Right forelimb (tissue), 1 donor: Measurements from ENCODE around the gene PPP1R15B.

ENCODE experiments used
- DNase-seq: peaks from one replicate; pipeline ENCODE4 v3.0.0-alpha.2; 2018

PPP1R15B gene

DNA sequence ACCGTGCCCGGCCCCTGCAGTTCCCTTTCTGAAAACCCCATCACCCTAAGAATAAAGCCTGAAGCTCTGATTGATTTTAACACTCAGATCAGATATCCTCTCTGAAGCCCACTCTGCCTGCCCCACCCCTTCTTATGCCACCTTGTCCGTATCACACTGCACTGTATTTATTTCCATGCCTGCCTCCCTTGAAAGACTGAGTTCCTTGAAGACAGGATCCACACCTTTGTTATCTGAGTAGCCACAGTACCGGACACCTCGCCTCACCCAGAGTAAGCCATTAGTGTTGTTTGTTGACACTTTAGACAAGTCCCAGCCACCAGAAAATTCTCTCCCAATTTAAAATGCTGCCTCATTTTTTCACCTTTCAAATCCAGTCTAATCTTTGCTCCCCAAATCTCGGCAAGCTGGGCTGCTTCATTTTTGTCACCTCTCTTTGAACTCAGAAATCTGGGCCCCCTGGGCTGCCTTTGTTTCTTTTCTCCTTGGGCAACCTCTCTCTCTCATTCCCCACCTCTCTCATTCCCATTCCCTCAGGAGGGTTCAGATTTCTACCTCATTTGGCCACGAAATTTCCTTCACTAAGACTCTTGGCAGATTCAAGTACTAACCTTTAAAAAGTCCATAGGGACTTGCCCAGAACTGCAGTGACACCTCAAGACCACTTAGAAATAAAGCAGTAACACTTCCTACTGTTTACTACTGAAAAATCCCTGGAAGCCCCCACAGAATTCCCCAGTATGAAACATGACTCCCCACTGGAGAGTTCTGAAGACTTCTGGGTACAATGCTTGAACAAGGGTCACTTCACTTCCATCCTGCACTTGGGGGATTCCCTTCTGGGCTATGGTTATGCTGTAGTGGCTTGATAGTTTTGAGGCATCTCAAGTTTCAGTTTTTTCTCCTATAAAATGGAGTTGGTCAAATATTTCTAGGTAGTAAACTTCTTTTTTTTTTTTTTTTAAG lies 8.7 kb upstream of the PPP1R15B start:
- no peak for DNase-seq

DNA sequence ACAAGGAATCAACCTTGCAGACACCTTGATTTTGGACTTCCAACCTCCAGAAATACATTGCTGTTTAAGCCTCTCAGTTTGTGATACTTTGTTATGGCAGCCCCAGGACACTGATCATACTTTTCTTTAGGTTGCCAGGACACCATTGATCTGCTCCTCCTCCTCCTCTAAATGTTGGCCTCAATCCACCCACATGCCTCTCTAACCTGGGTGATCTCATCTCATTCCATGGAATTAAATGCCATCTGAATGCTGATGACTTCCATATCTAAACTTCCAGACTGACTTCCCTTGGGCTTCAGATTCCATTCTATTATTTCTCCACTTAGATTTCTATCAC lies 7.4 kb upstream of the PPP1R15B start:
- no peak for DNase-seq

DNA sequence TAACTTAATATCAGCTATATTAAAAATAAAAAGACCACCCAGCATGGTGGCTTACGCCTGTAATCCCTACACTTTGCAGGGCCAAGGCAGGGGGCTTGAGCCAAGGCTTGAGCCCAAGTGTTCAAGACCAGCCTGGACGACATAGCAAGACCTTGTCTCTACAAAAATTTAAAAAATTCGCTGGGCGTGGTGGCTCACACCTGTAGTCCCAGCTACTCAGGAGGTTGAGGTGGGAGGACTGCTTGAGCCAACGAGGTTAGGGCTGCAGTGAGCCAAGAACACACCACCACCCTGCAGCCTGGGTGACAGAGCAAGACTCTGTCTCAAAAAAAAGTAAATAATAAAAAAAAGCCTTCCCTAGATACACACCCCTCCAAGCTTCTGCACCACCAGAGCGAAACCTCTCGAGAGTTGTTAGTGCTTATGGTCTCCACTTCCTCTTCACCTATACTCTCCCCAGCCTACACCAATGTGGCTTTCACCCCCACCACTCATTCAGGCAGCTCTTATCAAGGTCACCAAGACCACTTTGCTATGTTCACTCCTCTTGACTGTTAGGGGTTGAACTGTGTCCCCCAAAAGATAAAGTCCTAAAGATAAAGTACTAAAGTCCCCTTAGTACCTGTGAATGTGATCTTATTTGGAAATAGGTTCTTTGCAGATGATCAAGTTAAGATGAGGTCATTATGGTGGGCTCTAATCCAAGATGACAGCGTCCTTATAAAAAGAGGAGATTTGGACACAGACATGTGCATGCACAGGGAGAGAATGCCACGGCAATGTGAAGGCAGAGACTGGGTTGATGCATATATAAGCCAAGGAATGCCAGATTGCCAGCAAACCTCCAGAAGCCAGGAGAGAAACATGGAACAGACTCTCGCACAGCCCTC lies 6.8 kb upstream of the PPP1R15B start:
- no peak for DNase-seq

GRCh38 chr1:204417074-204417997 lies 5.7 kb upstream of the PPP1R15B start:
- DNase-seq: no peak

GRCh38 chr1:204416589-204417073 lies 5.0 kb upstream of the PPP1R15B start:
- DNase-seq: no peak

- DNase-seq: no peak
These were observed 3.7 kb upstream of the PPP1R15B start for GRCh38 chr1:204415351-204415750.

DNA sequence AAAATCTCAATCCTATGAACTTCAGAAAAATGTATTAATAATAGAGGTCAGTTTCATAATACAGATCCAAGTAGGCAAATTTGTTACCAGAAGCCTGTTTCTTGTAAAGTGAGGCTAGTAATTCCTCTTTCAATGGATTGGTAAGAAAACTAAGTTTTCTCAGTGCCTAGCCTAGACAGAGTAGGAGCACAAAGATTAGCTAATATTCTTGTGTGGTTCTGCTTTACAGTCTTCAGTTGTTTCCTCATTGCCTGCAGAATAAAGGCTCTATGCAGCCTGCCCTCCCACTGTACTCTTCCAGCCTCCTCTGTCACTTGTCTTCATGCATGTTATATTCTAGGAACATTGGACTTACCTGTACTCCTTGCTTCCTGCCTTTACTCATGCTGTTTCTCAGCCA lies 2.4 kb upstream of the PPP1R15B start:
- DNase-seq: no peak

DNA sequence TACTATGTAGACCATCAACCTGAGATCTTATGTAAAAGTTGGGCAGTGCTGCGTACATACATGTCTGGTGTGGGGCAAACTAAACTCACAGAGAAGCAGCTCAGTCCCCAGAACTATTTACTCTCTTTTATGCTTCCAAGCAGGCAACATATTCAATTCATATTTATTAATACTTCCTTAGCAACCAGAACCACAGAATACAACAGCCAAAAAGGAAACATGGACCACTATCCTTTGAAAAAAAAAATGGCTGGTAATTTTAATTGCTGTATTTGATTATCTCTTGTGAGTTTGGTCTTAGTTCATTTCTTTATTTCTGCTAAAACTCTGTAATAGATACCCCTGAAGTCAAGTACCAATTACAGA lies 1.5 kb upstream of the PPP1R15B start:
- DNase-seq: no peak

- peak; percentile 76 for DNase-seq
These were observed 748 bp downstream of the PPP1R15B start for GRCh38 chr1:204410688-204411450.

GRCh38 chr1:204409836-204410687 lies 1.6 kb downstream of the PPP1R15B start:
- DNase-seq: no peak

DNA sequence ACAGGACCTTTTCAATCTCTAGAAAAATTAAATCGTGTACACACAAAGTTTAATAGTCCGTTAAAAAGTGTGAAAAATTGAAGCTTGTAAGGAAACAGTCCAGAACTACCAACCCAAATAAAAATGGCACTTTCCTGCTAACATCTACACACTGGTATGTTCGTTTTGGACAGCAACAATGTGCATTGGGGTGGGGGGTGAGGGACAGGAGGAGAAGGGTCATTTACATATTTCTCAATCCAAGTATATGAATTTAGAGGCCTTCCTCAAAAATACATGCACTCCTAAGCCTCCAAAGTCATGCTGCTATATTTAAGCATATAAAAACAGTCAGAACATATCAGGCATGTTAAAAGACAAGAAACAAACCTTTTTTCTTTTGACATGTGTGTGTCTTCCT lies 2.5 kb downstream of the PPP1R15B start:
- DNase-seq: no peak

GRCh38 chr1:204408602-204409001 lies 3.0 kb downstream of the PPP1R15B start:
- DNase-seq: no peak

- DNase-seq: no peak
These were observed 3.5 kb downstream of the PPP1R15B start for GRCh38 chr1:204408074-204408507.

GRCh38 chr1:204407295-204407971 lies 4.2 kb downstream of the PPP1R15B start:
- DNase-seq: no peak

- no peak for DNase-seq
These were observed 5.0 kb downstream of the PPP1R15B start for GRCh38 chr1:204406621-204407020.

GRCh38 chr1:204405988-204406387 lies 5.6 kb downstream of the PPP1R15B start:
- no peak for DNase-seq

- no peak for DNase-seq
These were observed 7.0 kb downstream of the PPP1R15B start for GRCh38 chr1:204404629-204405028.

DNA sequence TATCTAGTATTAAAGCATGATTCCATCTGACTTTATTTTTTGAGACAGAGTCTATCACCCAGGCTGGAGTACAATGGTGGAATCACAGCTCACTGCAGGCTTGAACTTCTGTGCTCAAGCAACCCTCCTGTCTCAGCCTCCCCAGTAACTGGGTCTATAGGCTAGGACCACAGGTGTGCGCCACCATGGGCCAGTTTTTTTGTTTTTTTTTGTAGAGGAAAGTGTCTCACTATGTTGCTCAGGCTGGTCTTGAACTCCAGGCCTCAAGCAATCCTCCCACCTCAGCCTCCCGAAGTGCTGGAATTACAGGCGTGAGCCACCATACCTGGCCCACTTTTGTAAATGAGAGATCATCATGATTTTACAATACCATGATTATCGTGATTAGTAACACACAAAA lies 9.2 kb downstream of the PPP1R15B start:
- DNase-seq: no peak

DNA sequence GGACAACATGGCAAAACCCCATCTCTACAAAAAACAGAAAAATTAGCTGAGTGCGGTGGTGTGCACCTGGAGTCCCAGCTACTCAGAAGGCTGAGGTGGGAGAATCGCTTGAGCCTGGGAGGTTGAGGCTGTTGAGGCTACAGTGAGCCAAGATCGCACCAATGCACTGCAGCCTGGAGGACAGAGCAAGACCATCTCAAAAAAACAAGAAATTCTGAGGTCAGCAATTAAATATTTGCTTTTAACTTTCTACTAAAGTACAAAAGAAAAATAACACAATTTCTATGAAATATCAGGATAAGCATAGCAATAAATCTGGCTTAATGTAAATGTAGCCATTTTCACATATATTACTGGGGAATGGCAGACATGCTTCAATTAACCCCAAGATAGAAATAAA lies 9.9 kb downstream of the PPP1R15B start:
- no peak for DNase-seq

DNA sequence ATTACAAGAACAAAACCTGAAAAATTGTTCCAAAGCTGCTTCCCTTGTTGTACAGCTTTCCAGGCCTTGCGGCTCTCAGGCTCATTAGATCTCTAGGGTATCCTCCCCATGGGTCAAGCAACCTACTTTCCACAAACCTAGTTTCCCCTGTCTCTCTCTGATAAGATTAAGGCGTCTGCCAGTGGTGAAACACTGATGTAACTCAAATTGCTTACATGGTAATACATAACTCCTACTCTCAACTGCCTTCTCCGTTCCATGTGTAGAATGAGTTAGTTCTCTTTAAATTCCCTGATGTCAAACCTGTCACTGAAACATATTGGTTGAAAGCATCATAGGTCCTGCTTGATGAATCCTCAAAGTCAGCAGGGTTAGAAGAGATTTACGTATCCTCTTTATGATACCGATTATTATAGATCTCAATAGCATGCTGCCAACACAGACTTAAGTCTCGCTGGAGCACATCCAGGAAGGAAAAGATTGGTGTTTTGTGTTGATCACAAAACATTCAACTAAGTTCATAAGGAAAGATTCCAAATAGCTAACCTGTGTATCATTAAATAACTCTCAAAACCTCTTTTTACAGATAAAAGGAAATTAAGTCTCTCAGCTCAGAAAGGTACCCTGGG lies 10.6 kb downstream of the PPP1R15B start:
- no peak for DNase-seq
